IPS-15b (cell line): ENCODE data around the gene MRPL2.

Source experiments
- H3K27me3 ChIP-seq: one replicate; pipeline ENCODE4 v1.6.1; 2013; ENCODE audit warnings: low read length; ENCODE audit not compliant: control insufficient read depth, insufficient read depth
- H3K36me3 ChIP-seq: one replicate; pipeline ENCODE4 v1.6.1; 2013; ENCODE audit warnings: low read length; ENCODE audit not compliant: control insufficient read depth, insufficient read depth
- H3K4me1 ChIP-seq: one replicate; pipeline ENCODE4 v1.6.1; 2013; ENCODE audit warnings: mild to moderate bottlenecking, low read length; ENCODE audit not compliant: control insufficient read depth, insufficient read depth
- H3K4me3 ChIP-seq: one replicate; pipeline ENCODE4 v1.5.1; 2013; ENCODE audit warnings: low read depth, low read length
- H3K9ac ChIP-seq: one replicate; pipeline ENCODE4 v1.6.1; 2013; ENCODE audit warnings: low read depth, mild to moderate bottlenecking, low read length
- H3K9me3 ChIP-seq: one replicate; pipeline ENCODE4 v1.6.1; 2013; ENCODE audit warnings: mild to moderate bottlenecking, low read length; ENCODE audit not compliant: control insufficient read depth, insufficient read depth

Gene MRPL2

DNA sequence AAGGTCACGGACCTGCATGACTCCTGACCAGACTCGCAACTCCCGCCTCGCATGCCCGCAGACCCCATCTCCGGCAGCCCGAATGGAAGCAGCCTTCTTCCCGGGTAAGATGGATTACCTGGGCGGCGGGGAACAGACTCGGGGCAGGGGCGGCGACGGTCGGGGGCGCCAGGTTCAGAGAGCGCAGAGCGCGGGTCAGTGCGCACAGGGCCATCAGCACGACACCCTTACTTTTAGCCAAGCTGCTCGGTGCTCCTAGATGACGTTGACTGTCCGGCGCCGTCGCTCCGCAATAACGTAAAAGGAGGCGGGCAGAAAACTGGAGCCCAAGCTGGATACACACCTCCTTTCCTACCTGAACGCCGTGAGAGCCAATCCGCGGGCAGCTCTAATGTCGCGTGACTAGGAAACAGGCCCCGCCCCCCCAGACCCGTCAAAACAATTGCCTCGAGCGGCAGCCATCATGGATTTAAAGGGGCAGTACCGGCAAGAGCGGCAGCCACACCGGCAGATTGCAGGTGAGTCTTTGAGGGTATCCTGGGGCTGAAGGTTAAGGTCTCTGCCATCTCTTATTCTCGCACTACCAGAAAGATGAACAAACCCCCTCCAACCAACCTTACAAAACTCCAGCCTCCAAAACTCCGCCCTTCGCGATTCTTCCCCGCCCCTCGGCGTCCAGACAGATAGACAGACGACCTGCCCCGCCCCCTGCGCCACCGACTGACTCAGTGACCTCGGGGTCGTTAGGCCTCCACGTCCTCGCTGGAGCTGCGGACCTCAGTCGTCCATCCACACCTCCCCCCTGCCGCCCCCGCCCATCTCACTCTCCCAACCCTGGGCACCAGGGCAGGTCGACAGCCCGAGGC is at the start of gene MRPL2, which contains the start of gene KLC4:
Gene MRPL2, minus strand, starts transcription at position 267 of the 866 bp plus-strand sequence. Its CDS starts 53 bp downstream, at position 214.
Gene KLC4, plus strand, starts transcription at position 464 of the 866 bp plus-strand sequence. CDS start 1,705 bp downstream, outside the sequence.
- Histone ChIP-seq H3K4me1 (peaks cover 4% of the 10 kb centered on the region), H3K4me3 (peak within 1 kb of the TSS; percentile 96), H3K36me3 (no peaks in the 10 kb centered on the region), H3K27me3 (no peaks in the 10 kb centered on the region), H3K9ac (peak within 1 kb of the TSS; percentile 86), H3K9me3 (no peaks in the 10 kb centered on the region)

DNA sequence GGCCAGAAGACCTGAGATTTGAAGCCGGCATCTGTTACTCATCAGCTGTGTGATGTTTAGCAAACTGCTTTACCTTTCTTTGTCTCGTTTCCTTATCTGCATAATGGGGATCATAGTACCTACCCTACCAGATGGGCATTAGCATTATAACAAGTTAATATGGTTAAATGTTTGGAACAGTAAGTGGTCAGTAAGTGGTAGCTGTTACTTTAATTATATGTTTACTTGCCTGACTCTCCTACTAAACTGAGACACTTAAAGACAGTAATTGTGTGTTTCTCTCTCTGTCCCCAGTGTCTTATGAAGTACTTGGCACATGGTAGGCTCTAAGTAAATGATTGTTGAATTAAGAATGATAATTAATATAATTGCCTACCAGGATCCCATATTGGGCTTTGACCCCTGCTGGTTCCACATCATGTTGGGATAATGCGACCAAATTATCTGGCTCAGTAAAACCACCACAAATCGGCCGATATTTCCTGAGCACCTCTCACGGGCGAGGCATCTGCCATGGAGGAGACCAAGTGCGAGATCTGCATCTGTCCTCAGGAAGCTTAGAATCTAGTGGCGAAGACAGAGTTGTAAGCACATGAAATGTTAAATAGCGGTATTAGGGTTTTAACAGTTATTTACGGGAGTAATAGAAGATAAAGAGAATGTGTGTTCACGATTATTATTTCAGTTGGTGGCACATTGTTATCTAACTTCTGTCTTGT is 48.3 kb upstream of the MRPL2 start:
- Histone ChIP-seq H3K9me3 (no peaks in the 10 kb centered on the region), H3K9ac (no peak overlapping the region), H3K36me3 (no peaks in the 10 kb centered on the region), H3K4me1 (peaks cover 20% of the 10 kb centered on the region), H3K27me3 (no peaks in the 10 kb centered on the region), H3K4me3 (no peak overlapping the region)

DNA sequence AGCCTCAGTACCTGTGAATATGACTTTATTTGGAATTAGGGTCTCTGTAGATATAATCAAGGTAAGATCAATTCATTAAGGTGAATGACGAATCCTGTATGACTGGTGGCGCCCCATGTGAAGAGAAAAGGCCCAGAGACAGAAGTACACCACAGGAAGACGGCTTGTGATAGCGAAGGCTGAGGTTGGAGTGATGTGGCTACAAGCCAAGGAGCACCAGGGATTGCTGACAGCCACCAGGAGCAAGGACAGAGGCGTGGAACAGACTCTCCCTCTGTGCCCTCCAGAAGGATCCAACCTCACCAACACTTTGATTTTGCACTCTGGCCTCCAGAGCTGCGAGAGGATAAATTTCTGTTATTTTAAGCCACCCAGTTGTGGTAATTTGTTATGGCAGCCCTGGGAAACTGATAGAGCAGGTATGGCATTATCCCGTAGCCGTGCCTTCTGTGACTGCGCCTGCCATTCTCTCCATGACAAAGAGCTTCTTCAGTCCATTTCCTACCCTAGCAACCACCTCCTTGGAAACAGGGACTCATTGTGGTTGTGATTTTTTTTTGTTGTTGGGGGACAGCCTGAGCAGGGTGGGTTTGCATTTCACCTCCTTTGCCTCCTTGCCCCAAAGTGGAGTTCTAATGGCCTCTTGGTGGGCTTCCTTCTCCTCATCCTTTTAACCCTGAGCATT is 46.4 kb upstream of the MRPL2 start:
- Histone ChIP-seq H3K9ac (no peak overlapping the region), H3K27me3 (no peaks in the 10 kb centered on the region), H3K4me1 (peaks cover 20% of the 10 kb centered on the region), H3K4me3 (no peak overlapping the region), H3K36me3 (no peaks in the 10 kb centered on the region), H3K9me3 (no peaks in the 10 kb centered on the region)

DNA sequence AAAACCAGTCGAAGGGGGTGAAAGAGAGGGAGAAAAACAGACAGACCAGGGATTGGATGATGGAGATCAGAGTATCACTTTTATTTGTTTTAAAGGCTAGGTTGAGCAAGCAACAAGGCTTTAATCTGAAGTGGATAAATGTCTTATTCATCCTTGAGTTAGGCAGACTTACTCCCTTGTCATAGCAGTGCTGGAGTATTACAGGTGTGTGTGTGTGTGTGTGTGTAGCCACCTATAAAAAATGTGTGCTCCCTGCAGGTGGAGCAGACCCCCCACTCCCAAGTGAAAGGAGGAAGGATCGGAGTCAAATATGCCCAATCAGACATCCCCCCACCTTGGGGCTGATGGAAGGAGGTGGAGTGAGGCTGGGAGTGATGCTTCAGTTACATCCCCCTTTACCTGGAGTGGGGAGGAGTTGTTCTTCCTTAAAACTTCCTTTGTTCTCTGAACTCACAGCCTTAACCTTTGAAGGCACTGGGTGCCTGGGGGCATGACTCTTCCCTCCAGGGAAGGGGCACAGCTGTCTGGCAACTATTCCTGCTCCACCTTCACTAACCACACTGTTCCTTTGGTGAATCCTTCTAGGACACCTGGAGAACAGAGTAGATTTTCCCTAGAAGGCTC is 44.1 kb upstream of the MRPL2 start:
- H3K9me3 ChIP-seq: no peaks in the 10 kb centered on the region
- H3K36me3 ChIP-seq: no peaks in the 10 kb centered on the region
- H3K27me3 ChIP-seq: no peaks in the 10 kb centered on the region
- H3K4me3 ChIP-seq: no peak overlapping the region
- H3K9ac ChIP-seq: peak overlapping the region; percentile 37
- H3K4me1 ChIP-seq: peaks cover 20% of the 10 kb centered on the region

DNA sequence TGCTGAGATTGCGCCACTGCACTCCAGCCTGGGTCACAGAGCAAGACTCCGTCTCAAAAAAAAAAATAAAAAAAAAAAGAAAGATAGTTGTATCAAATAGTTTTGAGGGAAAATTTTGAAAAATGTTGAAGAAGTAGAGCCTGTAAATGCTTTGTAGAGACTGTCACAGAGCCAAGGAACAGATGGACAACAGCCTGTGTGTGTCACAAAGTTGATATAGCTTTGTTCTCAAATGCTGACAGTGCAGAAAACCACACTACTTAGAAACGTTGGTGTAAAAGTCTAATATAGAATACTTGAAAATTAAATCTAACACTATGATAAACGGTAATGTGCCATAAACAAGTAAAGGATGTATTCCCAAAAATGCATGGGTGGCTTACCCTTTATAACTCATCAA is 42.3 kb upstream of the MRPL2 start:
- no peak overlapping the region for H3K4me3 ChIP-seq
- no peaks in the 10 kb centered on the region for H3K36me3 ChIP-seq
- H3K9ac ChIP-seq: no peak overlapping the region
- H3K9me3 ChIP-seq: no peaks in the 10 kb centered on the region
- peaks cover 24% of the 10 kb centered on the region for H3K4me1 ChIP-seq
- H3K27me3 ChIP-seq: no peaks in the 10 kb centered on the region

DNA sequence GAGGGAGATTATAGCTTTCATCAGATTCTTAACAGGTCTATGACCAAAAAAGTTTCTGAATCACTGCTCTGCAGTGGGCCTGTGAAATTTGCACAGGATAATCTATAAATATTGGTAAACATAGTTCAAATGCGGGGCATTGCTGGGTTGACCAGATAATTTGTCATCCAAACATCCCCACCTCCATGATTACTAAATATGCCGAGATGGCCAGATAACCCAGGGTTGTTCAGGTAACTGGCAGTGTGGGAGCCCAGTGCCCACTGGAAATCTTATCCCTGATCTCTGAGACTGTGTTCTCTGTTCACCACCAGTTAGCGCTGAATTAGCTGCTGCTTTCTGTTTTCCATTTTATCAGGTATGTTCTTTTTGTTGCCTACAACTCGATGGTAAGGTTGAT is 38.3 kb upstream of the MRPL2 start:
- H3K4me3 ChIP-seq: no peak overlapping the region

DNA sequence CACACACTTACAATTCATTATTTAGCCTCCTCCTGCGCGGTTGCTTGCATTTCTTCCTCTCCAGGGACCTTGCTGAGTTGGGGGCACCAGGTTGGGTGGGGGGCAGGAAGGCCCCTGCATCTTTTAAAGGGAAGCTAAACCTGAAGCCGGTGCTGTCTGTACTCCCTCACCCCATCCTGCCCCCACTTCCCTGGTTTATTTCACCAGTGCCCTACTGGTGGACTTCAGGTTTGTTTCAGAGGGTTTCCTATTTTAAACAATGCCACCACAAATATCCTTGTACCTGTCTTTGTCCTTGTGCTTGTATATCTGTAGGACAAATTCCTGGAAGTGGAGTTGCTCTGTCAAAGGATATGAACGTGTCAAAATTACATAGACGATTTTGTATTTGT is 37.9 kb upstream of the MRPL2 start:
- H3K36me3 ChIP-seq: no peaks in the 10 kb centered on the region
- peaks cover 23% of the 10 kb centered on the region for H3K4me1 ChIP-seq
- no peak overlapping the region for H3K9ac ChIP-seq
- no peaks in the 10 kb centered on the region for H3K9me3 ChIP-seq
- no peak overlapping the region for H3K4me3 ChIP-seq
- no peaks in the 10 kb centered on the region for H3K27me3 ChIP-seq

More for the DNA sequence above, 38.3 kb upstream of the MRPL2 start:
- Histone ChIP-seq H3K36me3 (no peaks in the 10 kb centered on the region), H3K9me3 (no peaks in the 10 kb centered on the region), H3K4me1 (peaks cover 23% of the 10 kb centered on the region), H3K27me3 (no peaks in the 10 kb centered on the region), H3K9ac (no peak overlapping the region)

DNA sequence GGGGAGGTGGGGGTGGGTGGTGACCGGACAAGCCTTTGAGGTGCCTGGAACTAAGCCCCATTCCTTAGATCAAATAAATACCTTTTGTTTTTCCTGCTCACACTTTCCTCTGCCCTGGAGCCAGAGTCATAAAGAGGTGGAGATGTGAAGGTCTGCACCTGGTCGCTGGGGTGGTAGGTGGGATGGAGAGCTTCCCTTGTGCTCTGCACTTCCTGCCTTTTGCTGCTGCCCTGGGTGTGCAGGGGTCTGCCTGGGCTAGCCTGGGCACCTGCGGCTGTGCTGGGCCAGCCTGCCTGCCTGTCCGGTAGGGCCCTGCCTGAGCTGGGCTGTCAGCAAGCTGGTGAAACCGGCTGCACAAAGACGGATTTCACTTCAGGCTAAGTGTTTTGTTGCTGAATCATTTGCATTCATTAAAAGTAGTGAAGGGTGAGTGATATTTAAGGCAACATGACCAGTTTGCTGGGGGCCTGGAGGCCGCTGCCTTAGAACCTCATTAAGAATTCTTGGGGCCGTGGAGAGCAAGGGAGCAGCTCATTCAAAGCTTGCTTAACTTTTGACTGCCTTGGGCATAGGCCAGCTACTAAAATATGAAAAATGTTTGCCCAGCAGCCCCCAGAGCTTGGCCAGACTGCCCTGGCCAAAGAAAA is 37.3 kb upstream of the MRPL2 start:
- Histone ChIP-seq H3K36me3 (no peaks in the 10 kb centered on the region), H3K4me3 (no peak overlapping the region), H3K27me3 (no peaks in the 10 kb centered on the region), H3K9ac (no peak overlapping the region), H3K9me3 (no peaks in the 10 kb centered on the region), H3K4me1 (peaks cover 24% of the 10 kb centered on the region)

DNA sequence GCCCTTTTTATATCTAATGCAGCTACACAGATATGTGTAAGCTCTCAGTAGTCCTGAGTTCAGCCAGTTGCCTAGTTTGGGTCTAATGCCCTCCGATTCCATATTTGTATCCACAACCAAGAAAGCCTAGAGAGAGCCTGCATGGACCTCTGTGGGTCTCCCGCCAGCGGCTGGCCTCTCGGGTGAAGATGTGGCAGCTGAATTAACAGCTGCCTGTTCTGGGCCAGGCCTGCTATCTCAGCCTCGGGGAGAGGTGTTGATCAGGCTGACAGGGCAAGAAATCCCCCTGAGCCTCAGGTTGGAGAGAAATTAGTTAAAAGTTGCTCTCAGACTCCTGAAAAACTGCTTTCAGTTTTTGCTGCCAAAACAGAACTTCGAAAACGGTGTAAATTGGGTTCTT is 36.7 kb upstream of the MRPL2 start:
- no peaks in the 10 kb centered on the region for H3K9me3 ChIP-seq
- H3K4me1 ChIP-seq: peaks cover 30% of the 10 kb centered on the region
- H3K36me3 ChIP-seq: no peaks in the 10 kb centered on the region
- no peaks in the 10 kb centered on the region for H3K27me3 ChIP-seq
- peak overlapping the region; percentile 50 for H3K9ac ChIP-seq
- no peak overlapping the region for H3K4me3 ChIP-seq

DNA sequence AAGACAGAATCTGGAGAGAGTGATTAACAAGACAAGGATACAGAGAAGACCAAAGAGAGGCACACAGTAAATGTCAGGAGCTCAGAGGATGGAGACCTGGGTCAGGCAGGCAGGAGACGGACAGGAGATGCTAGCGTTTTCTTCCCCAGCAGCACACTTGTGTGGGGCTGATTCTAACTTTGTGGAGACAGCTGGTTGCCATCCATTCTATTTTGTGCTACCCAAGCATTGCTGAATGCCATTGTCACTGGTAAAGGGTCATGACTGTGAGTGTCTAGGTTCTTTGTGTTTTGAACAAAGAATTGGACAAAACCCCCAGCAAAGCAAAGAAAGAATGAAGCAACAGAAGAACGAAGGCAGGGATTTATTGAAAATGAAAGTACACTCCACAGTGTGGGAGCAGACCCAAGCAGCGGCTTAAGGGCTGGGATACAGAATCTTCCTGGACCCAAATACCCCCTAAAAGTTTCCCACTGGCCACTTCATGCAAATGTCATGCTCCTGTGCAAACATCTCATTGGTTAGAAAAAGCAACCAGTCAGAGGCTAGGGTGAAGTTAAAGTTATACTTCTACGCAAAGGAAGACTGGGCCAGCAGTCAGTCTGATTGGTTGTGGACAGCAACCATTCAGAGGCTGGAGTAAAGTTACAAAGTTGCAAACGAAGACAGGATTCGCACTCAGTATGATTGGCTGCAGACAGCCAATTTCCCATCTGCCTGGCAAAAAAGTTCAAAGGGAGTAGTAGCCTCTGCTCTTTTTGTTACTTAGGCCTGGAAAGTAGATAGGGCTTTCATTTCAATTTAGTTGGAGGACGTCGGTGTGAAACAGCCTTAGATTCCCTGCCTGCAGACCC is 34.4 kb upstream of the MRPL2 start:
- Histone ChIP-seq H3K9me3 (no peaks in the 10 kb centered on the region), H3K4me1 (peaks cover 52% of the 10 kb centered on the region), H3K9ac (no peak overlapping the region), H3K4me3 (no peak overlapping the region), H3K27me3 (no peaks in the 10 kb centered on the region), H3K36me3 (no peaks in the 10 kb centered on the region)
